Measurements from ENCODE around the gene CAMK2D.

Gene CAMK2D

DNA sequence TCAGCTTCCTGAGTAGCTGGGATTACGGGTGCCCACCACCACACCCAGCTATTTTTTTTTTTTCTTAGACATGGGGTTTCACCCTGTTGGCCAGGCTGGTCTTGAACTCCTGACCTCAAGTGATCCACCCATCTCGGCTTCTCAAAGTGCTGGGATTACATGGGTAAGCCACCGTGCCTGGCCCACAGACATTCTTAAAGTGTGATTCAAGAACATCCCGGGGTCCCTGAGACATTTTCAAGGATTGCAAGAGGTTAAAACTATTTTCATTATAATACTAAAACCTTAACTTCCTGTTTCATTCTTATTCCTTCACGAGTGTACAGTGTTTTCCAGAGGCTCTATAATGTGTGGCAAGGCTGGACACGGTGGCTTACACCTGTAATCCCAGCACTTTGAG, 318.7 kb downstream of the CAMK2D start:
- DNase-seq (ENCODE audit: low read depth in 3 of 3), result no peak

DNA sequence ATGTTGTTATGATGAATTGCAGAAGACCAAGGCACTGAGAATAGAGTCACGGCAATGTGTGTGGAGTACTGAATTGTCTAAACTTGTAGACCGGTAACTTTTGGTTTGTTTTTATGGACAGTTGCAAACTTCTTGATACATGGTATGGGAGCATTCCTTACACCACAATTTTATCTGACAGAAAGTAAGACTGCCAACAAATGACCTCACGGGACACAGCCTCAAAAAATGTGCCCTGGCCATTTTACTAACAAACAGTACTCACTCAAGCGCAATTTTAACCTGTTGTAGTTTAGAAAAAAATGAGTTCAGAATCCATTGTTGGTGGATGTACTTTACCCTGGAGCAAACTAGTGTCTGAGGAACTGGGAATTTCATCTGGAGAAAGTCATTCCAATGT, 321.2 kb downstream of the CAMK2D start:
- no peak for DNase-seq (ENCODE audit: low read depth in 3 of 3)

DNA sequence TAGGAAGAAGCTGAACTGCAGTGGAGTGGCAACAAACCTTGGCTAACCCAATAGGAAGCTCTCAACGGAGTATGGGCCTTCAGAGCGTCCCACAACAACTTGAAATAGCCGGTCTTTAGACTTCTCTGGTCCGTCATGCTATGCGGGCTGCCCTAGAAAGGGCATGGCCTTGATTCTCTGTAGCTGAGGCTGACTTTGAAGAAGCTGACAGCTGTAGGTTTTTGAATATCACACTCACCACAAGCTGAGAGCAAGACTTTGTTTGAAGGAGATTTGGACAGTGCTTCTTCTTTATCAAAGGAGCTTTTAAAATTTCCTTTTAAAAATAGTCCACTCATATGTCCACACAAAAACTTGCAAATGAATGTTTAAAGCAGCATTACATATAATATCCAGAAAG, 322.9 kb downstream of the CAMK2D start:
- DNase-seq (ENCODE audit: low read depth in 3 of 3), result no peak

DNA sequence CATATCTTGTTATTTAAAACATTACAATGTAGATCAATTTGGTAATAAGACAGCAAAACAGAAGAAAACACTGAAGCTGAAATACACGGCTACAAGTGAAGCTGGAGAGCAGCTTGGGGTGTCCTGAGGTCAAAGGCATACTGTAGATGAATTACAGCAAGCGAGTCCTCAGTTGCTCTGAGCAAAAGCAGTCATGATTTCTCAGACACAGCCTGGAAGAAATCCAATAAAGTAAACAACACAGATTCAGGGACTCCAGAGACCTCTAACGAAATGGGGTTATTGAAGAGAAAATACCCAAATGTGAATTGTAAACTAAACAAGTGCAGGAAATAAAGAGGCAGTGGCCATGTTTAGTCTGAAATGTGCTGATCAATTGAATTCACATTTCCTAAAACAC, 324.4 kb downstream of the CAMK2D start:
- no peak for DNase-seq (ENCODE audit: low read depth in 3 of 3)

GRCh38 chr4:113436360-113436759, 325.2 kb downstream of the CAMK2D start:
- DNase-seq (ENCODE audit: low read depth in 3 of 3), result no peak

GRCh38 chr4:113435893-113436292, 325.6 kb downstream of the CAMK2D start:
- DNase-seq (ENCODE audit: low read depth in 3 of 3), result no peak

DNA sequence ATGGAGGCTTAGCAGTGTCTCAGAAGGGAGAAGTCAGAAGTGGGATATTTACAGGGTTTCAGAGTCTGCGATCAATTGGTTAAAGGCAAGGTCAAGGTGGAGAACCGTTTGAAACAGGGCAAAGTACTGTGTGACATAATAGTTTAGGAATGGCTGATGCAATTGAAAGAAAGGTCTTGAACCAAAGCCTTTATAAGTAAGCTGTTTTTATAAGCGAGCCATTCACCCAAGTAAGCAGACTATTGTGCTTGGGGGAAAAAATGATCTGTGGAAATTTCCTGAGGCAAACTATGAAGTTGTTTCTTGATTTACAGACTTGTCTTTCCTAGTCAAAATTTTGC, 327.3 kb downstream of the CAMK2D start:
- no peak for DNase-seq (ENCODE audit: low read depth in 3 of 3)

DNA sequence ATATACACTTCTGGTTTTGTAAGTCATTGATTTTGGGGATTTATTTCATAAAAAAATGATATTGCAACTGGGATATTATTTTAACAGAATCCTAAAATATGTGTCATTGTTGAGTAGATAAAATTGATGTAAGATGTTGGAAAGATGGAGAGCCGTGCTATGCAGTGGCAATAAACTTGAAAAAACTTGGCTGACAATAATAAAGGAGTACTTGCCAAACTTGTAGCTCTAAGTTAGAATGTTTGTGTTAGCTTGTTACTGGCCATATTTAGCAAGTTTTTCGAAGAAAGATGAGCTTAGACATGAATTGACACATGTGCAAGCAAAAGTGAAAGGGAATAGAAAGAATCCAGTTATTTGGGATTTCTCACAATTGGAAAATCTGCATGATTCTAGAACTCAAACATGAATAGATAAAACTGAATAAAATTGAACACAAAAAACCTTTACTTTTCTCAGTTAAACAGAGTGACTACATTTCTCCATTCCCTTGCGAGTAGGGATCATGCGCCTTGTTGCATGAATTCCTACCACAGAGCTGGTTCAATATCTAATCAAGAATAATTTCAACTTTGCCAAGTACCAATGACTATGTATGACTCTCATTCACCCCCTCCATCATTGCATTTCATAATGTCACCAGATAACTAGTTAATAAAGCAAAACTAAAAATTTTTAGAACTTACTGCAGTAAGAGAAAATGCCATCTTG, 327.8 kb downstream of the CAMK2D start:
- no peak for DNase-seq (ENCODE audit: low read depth in 3 of 3)

- no peak for DNase-seq (ENCODE audit: low read depth in 3 of 3)
Measured at GRCh38 chr4:113433116-113433515, 328.4 kb downstream of the CAMK2D start.

GRCh38 chr4:113423631-113424030, 337.9 kb downstream of the CAMK2D start:
- DNase-seq (ENCODE audit: low read depth in 3 of 3), result no peak

GRCh38 chr4:113420938-113421337, 340.6 kb downstream of the CAMK2D start:
- DNase-seq (ENCODE audit: low read depth in 3 of 3), result no peak

DNA sequence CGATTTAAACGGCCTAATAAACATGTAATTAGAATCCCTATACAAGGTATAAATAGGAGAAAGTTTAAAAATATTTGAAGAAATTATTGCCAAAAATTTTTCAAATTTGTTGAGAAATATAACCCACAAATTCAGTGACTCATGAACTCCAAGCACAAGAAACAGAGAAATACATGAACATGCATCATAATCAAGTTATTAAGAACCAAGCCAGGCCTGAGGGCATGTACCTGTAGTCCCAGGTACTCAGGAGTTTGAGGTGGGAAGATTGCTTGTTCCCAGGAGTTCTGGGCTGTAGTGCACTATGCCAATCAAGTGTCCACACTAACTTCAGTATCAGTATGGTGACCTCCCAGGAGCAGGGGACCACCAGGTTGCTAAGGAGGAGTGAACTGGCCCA, 341.9 kb downstream of the CAMK2D start:
- no peak for DNase-seq (ENCODE audit: low read depth in 3 of 3)

- no peak for DNase-seq (ENCODE audit: low read depth in 3 of 3)
Measured at GRCh38 chr4:113411496-113411938, 350.0 kb downstream of the CAMK2D start.

DNA sequence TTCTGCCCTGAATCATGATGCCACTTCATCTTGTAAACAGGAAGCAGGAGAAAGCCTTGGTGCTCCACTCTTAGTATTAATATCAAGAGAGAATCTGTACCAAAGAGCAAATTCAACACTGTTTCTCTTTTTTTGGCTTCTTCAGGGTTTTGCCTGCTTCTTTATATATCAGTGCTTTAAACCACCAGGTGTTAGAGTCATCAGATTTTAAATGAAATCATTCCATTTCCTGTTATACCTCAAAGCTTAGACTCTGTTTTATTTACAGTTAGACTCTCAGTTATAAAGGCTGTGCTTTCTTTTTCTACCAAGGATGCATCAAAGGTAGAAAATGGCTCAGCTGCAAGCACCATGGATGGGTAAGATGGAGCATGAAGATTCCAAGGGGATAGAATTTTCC, 350.9 kb downstream of the CAMK2D start:
- DNase-seq (ENCODE audit: low read depth in 3 of 3), result no peak

GRCh38 chr4:113409181-113409580, 352.4 kb downstream of the CAMK2D start:
- DNase-seq (ENCODE audit: low read depth in 3 of 3), result no peak

DNA sequence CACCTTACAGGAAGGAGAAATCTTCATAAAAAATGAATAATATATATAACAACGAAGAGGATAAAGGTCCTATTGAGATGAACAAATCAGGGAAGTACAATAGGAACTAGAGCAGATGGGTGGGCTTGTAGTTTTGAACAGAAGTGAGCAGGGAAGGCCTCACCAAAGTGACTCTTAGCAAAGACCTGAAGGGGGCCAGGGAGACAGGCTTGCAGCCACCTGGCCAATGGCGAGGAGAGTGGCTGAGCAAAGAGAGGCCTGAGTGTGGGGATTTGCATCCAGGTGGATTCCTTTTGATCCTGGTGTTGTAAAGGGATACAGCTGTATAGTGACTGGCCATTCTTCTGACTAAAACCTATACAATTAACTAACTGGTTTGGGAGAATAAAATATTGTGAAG, 354.1 kb downstream of the CAMK2D start:
- no peak for DNase-seq (ENCODE audit: low read depth in 3 of 3)

GRCh38 chr4:113406723-113407016, 354.9 kb downstream of the CAMK2D start:
- DNase-seq (ENCODE audit: low read depth in 3 of 3), result no peak

- DNase-seq (ENCODE audit: low read depth in 3 of 3), result no peak
Measured at GRCh38 chr4:113405874-113406722, 355.4 kb downstream of the CAMK2D start.

- no peak for DNase-seq (ENCODE audit: low read depth in 3 of 3)
Measured at GRCh38 chr4:113404841-113405240, 356.7 kb downstream of the CAMK2D start.

DNA sequence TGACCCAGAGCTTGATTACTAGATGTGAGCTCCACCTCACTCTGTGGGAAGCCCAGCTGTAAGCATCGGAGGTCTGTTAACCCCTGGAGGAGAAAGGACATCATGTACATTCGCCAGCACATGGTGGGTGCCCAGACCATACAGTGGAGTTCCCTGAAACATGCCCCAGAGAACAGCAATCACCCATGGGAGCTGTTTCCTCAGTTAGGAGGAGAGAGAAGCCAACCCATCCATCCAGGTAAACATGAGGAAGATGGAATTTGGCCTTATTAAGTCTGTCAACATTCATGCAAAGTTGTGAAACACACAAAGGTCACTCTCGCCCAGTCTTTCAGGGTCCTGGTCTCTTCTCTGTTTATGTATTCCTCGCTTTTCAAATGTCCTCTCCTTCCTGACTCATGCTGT, 357.4 kb downstream of the CAMK2D start:
- no peak for DNase-seq (ENCODE audit: low read depth in 3 of 3)

All from stimulated activated CD4-positive, alpha-beta T cell treated with anti-CD3 and anti-CD28 coated beads, TNF-alpha, amount 100 ng/mL, for 48 hours (primary cell).